Measurements from ENCODE around the gene PTDSS2. TPM values are rescaled to one million over a fixed set of nuclear protein-coding genes. Genes with fewer than 3 reads are reported as not detected.

Gene PTDSS2
- total RNA-seq, 3 donors from 2014 or later, result 25.7 to 30.9 (median 29.1) TPM

GRCh38 chr11:471468-472145 lies 21.5 kb downstream of the PTDSS2 start:
- Mint-ChIP-seq H3K9me3 (no peaks in the 10 kb centered on the region), H3K4me3 (no peak overlapping the region), H3K36me3 (ENCODE audit: insufficient read depth) (no peaks in the 10 kb centered on the region), H3K27me3 (ENCODE audit: low read depth) (no peaks in the 10 kb centered on the region), H3K4me1 (ENCODE audit: low read depth) (no peaks in the 10 kb centered on the region)
- no peak for DNase-seq
- ATAC-seq, result no peak

GRCh38 chr11:472272-472671 lies 22.2 kb downstream of the PTDSS2 start:
- DNase-seq (no peak), ATAC-seq (no peak)
- no peaks in the 10 kb centered on the region for H3K4me1 Mint-ChIP-seq (ENCODE audit: low read depth)
- no peak overlapping the region for H3K4me3 Mint-ChIP-seq
- no peaks in the 10 kb centered on the region for H3K36me3 Mint-ChIP-seq (ENCODE audit: insufficient read depth)
- no peaks in the 10 kb centered on the region for H3K9me3 Mint-ChIP-seq
- H3K27me3 Mint-ChIP-seq (ENCODE audit: low read depth), result no peaks in the 10 kb centered on the region

GRCh38 chr11:472816-473215 lies 22.7 kb downstream of the PTDSS2 start:
- ATAC-seq, result no peak
- no peak for DNase-seq
- Mint-ChIP-seq H3K9me3 (no peaks in the 10 kb centered on the region), H3K4me1 (ENCODE audit: low read depth) (no peaks in the 10 kb centered on the region), H3K27me3 (ENCODE audit: low read depth) (no peaks in the 10 kb centered on the region), H3K36me3 (ENCODE audit: insufficient read depth) (no peaks in the 10 kb centered on the region), H3K4me3 (no peak overlapping the region)

GRCh38 chr11:473415-473814 lies 23.3 kb downstream of the PTDSS2 start:
- Mint-ChIP-seq H3K36me3 (ENCODE audit: insufficient read depth) (no peaks in the 10 kb centered on the region), H3K9me3 (no peaks in the 10 kb centered on the region), H3K4me3 (no peak overlapping the region), H3K27me3 (ENCODE audit: low read depth) (no peaks in the 10 kb centered on the region), H3K4me1 (ENCODE audit: low read depth) (no peaks in the 10 kb centered on the region)
- ATAC-seq (no peak), DNase-seq (no peak)

- no peak for ATAC-seq
- H3K4me1 Mint-ChIP-seq (ENCODE audit: low read depth), result no peaks in the 10 kb centered on the region
- no peaks in the 10 kb centered on the region for H3K36me3 Mint-ChIP-seq (ENCODE audit: insufficient read depth)
- DNase-seq, result no peak
- H3K9me3 Mint-ChIP-seq, result no peaks in the 10 kb centered on the region
- no peak overlapping the region for H3K4me3 Mint-ChIP-seq
- H3K27me3 Mint-ChIP-seq (ENCODE audit: low read depth), result no peaks in the 10 kb centered on the region
These were observed 24.1 kb downstream of the PTDSS2 start for GRCh38 chr11:473962-474785.

GRCh38 chr11:474914-475506 lies 24.9 kb downstream of the PTDSS2 start:
- Mint-ChIP-seq H3K4me1 (ENCODE audit: low read depth) (no peaks in the 10 kb centered on the region), H3K36me3 (ENCODE audit: insufficient read depth) (no peaks in the 10 kb centered on the region), H3K27me3 (ENCODE audit: low read depth) (no peaks in the 10 kb centered on the region), H3K9me3 (no peaks in the 10 kb centered on the region), H3K4me3 (no peak overlapping the region)
- ATAC-seq (no peak), DNase-seq (no peak)

GRCh38 chr11:475941-476340 lies 25.9 kb downstream of the PTDSS2 start:
- H3K9me3 Mint-ChIP-seq, result no peaks in the 10 kb centered on the region
- H3K4me1 Mint-ChIP-seq (ENCODE audit: low read depth), result no peaks in the 10 kb centered on the region
- DNase-seq (no peak), ATAC-seq (no peak)
- H3K27me3 Mint-ChIP-seq (ENCODE audit: low read depth), result no peaks in the 10 kb centered on the region
- no peaks in the 10 kb centered on the region for H3K36me3 Mint-ChIP-seq (ENCODE audit: insufficient read depth)
- no peak overlapping the region for H3K4me3 Mint-ChIP-seq

GRCh38 chr11:476416-476815 lies 26.3 kb downstream of the PTDSS2 start:
- Mint-ChIP-seq H3K9me3 (no peaks in the 10 kb centered on the region), H3K27me3 (ENCODE audit: low read depth) (no peaks in the 10 kb centered on the region), H3K4me1 (ENCODE audit: low read depth) (no peaks in the 10 kb centered on the region), H3K36me3 (ENCODE audit: insufficient read depth) (peaks cover under 1% of the 10 kb centered on the region), H3K4me3 (no peak overlapping the region)
- ATAC-seq (no peak), DNase-seq (no peak)

GRCh38 chr11:477052-477715 lies 27.1 kb downstream of the PTDSS2 start:
- DNase-seq (no peak), ATAC-seq (no peak)
- Mint-ChIP-seq H3K4me1 (ENCODE audit: low read depth) (no peaks in the 10 kb centered on the region), H3K27me3 (ENCODE audit: low read depth) (no peaks in the 10 kb centered on the region), H3K9me3 (no peaks in the 10 kb centered on the region), H3K36me3 (ENCODE audit: insufficient read depth) (peaks cover 2% of the 10 kb centered on the region), H3K4me3 (no peak overlapping the region)

- H3K9me3 Mint-ChIP-seq, result no peaks in the 10 kb centered on the region
- H3K4me3 Mint-ChIP-seq, result no peak overlapping the region
- H3K27me3 Mint-ChIP-seq (ENCODE audit: low read depth), result no peaks in the 10 kb centered on the region
- no peaks in the 10 kb centered on the region for H3K4me1 Mint-ChIP-seq (ENCODE audit: low read depth)
- H3K36me3 Mint-ChIP-seq (ENCODE audit: insufficient read depth), result peaks cover 2% of the 10 kb centered on the region
- ATAC-seq, result no peak
- DNase-seq, result no peak
These were observed 29.2 kb downstream of the PTDSS2 start for GRCh38 chr11:479311-479710.

- Mint-ChIP-seq H3K4me1 (ENCODE audit: low read depth) (no peaks in the 10 kb centered on the region), H3K27me3 (ENCODE audit: low read depth) (no peaks in the 10 kb centered on the region), H3K4me3 (no peak overlapping the region), H3K36me3 (ENCODE audit: insufficient read depth) (peaks cover 2% of the 10 kb centered on the region), H3K9me3 (no peaks in the 10 kb centered on the region)
- DNase-seq, result no peak
- no peak for ATAC-seq
These were observed 34.5 kb downstream of the PTDSS2 start for GRCh38 chr11:484616-485015.

- Mint-ChIP-seq H3K4me3 (no peak overlapping the region), H3K9me3 (no peaks in the 10 kb centered on the region), H3K4me1 (ENCODE audit: low read depth) (no peaks in the 10 kb centered on the region), H3K27me3 (ENCODE audit: low read depth) (no peaks in the 10 kb centered on the region), H3K36me3 (ENCODE audit: insufficient read depth) (peaks cover 6% of the 10 kb centered on the region)
- DNase-seq (no peak), ATAC-seq (no peak)
These were observed 36.1 kb downstream of the PTDSS2 start for GRCh38 chr11:486189-486588.

GRCh38 chr11:487571-488021 lies 37.5 kb downstream of the PTDSS2 start:
- no peak for ATAC-seq
- DNase-seq, result no peak

GRCh38 chr11:488062-488461 lies 38.0 kb downstream of the PTDSS2 start:
- H3K27me3 Mint-ChIP-seq (ENCODE audit: low read depth), result no peaks in the 10 kb centered on the region
- peaks cover 4% of the 10 kb centered on the region for H3K36me3 Mint-ChIP-seq (ENCODE audit: insufficient read depth)
- ATAC-seq (no peak), DNase-seq (no peak)
- H3K4me3 Mint-ChIP-seq, result no peak overlapping the region
- H3K9me3 Mint-ChIP-seq, result no peaks in the 10 kb centered on the region
- no peaks in the 10 kb centered on the region for H3K4me1 Mint-ChIP-seq (ENCODE audit: low read depth)

More at GRCh38 chr11:487571-488021, 37.5 kb downstream of the PTDSS2 start:
- H3K27me3 Mint-ChIP-seq (ENCODE audit: low read depth), result no peaks in the 10 kb centered on the region
- H3K4me3 Mint-ChIP-seq, result no peak overlapping the region
- H3K9me3 Mint-ChIP-seq, result no peaks in the 10 kb centered on the region
- H3K4me1 Mint-ChIP-seq (ENCODE audit: low read depth), result no peaks in the 10 kb centered on the region
- H3K36me3 Mint-ChIP-seq (ENCODE audit: insufficient read depth), result peaks cover 4% of the 10 kb centered on the region
